GM23338 (cell line): ENCODE results near the gene MKKS.

Experiments
- CREB1 ChIP-seq: fragments of 250-450 bp; sonication (Bioruptor Pico); IDR thresholded peaks from 2 replicates; pipeline ENCODE4 v1.5.0; 2020; ENCODE audit warnings: low read depth, mild to moderate bottlenecking, moderate library complexity
- EZH2 ChIP-seq: fragments of 200-600 bp; sonication (generic); IDR thresholded peaks from one replicate; pipeline ENCODE4 v1.8.0; 2017; ENCODE audit warnings: antibody characterized with exemption, mild to moderate bottlenecking, low read depth; ENCODE audit not compliant: unreplicated experiment
- EZH2phosphoT487 ChIP-seq: fragments of 200-600 bp; sonication (generic); IDR thresholded peaks from one replicate; pipeline ENCODE4 v1.8.1; 2018; ENCODE audit warnings: antibody characterized with exemption; ENCODE audit not compliant: unreplicated experiment
- JUNB ChIP-seq: IDR thresholded peaks from one replicate; pipeline ENCODE4 v1.6.1; 2016; ENCODE audit warnings: antibody characterized with exemption; ENCODE audit not compliant: unreplicated experiment
- NANOG ChIP-seq: IDR thresholded peaks from 2 replicates; pipeline ENCODE4 v1.6.1; 2016; ENCODE audit warnings: antibody characterized with exemption, borderline replicate concordance
- POLR2AphosphoS5 ChIP-seq: IDR thresholded peaks from 2 replicates; pipeline ENCODE4 v1.6.1; 2016; ENCODE audit warnings: antibody characterized with exemption, low read depth
- TF ChIP-seq, protein P1 (sequence below), 2 experiments: fragments of 200-600 bp in 1 of 2; sonication (generic) in 1 of 2; conservative IDR thresholded peaks; 2 replicates each; pipeline versions ENCODE4 v1.5.1 to v1.6.1; 2016 to 2017; ENCODE audit warnings: antibody characterized with exemption in 2 of 2, low read depth in 2 of 2, mild to moderate bottlenecking in 2 of 2, moderate library complexity in 1 of 2
- TF ChIP-seq, protein P2 (sequence below): IDR thresholded peaks from one replicate; pipeline ENCODE4 v1.6.1; 2018; ENCODE audit warnings: antibody characterized with exemption; ENCODE audit not compliant: unreplicated experiment
- TF ChIP-seq, protein P3 (sequence below): fragments of 250-450 bp; sonication (Bioruptor Pico); IDR thresholded peaks from 2 replicates; pipeline ENCODE4 v1.5.0; 2020; ENCODE audit warnings: mild to moderate bottlenecking, moderate library complexity

DNA sequence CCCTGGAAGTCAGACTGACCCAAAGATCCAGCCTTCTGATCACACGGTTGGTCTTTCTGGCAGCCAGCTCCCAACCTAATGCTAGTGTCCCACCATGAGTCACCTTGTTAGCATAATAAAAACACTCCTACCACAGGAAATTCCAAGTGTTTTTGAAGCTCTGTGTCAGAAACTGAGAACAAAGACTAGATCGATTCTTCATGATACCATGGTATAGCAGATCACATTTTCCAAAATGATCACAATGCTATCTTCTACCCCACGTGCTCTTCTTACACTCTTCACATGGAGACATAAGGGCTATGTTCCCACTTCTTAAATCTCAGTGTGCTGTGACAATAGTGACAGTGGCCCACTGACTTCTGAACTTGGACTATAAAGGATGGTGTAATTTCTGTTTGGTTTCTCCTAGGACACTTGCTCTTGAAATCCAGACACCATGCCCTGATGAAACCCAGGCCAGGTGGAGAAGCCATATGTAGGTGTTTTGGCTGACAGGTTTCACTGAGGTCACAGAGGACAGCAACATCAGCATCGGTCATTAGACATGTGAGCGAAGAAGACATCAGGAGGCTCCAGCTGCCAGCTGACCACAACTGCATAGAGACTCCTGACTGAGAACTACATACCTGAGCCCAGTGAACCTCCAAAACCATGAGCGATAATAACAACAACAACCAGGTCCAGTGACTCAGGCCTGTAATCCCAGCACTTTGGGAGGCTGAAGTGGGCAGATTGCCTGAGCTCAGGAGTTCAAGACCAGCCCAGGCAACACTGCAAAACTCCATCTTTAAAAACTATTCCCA, 57.5 kb downstream of the MKKS start:
- TF ChIP-seq, protein P1, sequence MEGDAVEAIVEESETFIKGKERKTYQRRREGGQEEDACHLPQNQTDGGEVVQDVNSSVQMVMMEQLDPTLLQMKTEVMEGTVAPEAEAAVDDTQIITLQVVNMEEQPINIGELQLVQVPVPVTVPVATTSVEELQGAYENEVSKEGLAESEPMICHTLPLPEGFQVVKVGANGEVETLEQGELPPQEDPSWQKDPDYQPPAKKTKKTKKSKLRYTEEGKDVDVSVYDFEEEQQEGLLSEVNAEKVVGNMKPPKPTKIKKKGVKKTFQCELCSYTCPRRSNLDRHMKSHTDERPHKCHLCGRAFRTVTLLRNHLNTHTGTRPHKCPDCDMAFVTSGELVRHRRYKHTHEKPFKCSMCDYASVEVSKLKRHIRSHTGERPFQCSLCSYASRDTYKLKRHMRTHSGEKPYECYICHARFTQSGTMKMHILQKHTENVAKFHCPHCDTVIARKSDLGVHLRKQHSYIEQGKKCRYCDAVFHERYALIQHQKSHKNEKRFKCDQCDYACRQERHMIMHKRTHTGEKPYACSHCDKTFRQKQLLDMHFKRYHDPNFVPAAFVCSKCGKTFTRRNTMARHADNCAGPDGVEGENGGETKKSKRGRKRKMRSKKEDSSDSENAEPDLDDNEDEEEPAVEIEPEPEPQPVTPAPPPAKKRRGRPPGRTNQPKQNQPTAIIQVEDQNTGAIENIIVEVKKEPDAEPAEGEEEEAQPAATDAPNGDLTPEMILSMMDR (conservative IDR thresholded peaks at IDR 0.05; ENCODE audit: low read depth in 2 of 2), result no peak
- TF ChIP-seq POLR2AphosphoS5, result no peak
- TF ChIP-seq EZH2, result no peak
- no peak for TF ChIP-seq EZH2phosphoT487
- TF ChIP-seq, protein P2, sequence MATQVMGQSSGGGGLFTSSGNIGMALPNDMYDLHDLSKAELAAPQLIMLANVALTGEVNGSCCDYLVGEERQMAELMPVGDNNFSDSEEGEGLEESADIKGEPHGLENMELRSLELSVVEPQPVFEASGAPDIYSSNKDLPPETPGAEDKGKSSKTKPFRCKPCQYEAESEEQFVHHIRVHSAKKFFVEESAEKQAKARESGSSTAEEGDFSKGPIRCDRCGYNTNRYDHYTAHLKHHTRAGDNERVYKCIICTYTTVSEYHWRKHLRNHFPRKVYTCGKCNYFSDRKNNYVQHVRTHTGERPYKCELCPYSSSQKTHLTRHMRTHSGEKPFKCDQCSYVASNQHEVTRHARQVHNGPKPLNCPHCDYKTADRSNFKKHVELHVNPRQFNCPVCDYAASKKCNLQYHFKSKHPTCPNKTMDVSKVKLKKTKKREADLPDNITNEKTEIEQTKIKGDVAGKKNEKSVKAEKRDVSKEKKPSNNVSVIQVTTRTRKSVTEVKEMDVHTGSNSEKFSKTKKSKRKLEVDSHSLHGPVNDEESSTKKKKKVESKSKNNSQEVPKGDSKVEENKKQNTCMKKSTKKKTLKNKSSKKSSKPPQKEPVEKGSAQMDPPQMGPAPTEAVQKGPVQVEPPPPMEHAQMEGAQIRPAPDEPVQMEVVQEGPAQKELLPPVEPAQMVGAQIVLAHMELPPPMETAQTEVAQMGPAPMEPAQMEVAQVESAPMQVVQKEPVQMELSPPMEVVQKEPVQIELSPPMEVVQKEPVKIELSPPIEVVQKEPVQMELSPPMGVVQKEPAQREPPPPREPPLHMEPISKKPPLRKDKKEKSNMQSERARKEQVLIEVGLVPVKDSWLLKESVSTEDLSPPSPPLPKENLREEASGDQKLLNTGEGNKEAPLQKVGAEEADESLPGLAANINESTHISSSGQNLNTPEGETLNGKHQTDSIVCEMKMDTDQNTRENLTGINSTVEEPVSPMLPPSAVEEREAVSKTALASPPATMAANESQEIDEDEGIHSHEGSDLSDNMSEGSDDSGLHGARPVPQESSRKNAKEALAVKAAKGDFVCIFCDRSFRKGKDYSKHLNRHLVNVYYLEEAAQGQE, result no peak
- no peak for TF ChIP-seq JUNB
- TF ChIP-seq CREB1 (CRISPR knock-in tag), result no peak
- TF ChIP-seq, protein P3, sequence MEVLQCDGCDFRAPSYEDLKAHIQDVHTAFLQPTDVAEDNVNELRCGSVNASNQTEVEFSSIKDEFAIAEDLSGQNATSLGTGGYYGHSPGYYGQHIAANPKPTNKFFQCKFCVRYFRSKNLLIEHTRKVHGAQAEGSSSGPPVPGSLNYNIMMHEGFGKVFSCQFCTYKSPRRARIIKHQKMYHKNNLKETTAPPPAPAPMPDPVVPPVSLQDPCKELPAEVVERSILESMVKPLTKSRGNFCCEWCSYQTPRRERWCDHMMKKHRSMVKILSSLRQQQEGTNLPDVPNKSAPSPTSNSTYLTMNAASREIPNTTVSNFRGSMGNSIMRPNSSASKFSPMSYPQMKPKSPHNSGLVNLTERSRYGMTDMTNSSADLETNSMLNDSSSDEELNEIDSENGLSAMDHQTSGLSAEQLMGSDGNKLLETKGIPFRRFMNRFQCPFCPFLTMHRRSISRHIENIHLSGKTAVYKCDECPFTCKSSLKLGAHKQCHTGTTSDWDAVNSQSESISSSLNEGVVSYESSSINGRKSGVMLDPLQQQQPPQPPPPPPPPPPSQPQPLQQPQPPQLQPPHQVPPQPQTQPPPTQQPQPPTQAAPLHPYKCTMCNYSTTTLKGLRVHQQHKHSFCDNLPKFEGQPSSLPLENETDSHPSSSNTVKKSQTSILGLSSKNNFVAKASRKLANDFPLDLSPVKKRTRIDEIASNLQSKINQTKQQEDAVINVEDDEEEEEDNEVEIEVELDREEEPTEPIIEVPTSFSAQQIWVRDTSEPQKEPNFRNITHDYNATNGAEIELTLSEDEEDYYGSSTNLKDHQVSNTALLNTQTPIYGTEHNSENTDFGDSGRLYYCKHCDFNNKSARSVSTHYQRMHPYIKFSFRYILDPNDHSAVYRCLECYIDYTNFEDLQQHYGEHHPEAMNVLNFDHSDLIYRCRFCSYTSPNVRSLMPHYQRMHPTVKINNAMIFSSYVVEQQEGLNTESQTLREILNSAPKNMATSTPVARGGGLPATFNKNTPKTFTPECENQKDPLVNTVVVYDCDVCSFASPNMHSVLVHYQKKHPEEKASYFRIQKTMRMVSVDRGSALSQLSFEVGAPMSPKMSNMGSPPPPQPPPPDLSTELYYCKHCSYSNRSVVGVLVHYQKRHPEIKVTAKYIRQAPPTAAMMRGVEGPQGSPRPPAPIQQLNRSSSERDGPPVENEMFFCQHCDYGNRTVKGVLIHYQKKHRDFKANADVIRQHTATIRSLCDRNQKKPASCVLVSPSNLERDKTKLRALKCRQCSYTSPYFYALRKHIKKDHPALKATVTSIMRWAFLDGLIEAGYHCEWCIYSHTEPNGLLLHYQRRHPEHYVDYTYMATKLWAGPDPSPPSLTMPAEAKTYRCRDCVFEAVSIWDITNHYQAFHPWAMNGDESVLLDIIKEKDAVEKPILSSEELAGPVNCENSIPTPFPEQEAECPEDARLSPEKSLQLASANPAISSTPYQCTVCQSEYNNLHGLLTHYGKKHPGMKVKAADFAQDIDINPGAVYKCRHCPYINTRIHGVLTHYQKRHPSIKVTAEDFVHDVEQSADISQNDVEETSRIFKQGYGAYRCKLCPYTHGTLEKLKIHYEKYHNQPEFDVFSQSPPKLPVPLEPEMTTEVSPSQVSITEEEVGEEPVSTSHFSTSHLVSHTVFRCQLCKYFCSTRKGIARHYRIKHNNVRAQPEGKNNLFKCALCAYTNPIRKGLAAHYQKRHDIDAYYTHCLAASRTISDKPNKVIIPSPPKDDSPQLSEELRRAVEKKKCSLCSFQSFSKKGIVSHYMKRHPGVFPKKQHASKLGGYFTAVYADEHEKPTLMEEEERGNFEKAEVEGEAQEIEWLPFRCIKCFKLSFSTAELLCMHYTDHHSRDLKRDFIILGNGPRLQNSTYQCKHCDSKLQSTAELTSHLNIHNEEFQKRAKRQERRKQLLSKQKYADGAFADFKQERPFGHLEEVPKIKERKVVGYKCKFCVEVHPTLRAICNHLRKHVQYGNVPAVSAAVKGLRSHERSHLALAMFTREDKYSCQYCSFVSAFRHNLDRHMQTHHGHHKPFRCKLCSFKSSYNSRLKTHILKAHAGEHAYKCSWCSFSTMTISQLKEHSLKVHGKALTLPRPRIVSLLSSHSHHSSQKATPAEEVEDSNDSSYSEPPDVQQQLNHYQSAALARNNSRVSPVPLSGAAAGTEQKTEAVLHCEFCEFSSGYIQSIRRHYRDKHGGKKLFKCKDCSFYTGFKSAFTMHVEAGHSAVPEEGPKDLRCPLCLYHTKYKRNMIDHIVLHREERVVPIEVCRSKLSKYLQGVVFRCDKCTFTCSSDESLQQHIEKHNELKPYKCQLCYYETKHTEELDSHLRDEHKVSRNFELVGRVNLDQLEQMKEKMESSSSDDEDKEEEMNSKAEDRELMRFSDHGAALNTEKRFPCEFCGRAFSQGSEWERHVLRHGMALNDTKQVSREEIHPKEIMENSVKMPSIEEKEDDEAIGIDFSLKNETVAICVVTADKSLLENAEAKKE (CRISPR knock-in tag), result no peak
- no peak for TF ChIP-seq NANOG
